HCT116 (cell line): ENCODE data around the gene TNFRSF25. TPM values are rescaled to one million over a fixed set of nuclear protein-coding genes. Genes with fewer than 3 reads are reported as not detected.

ENCODE experiments used
- ATAC-seq: fragments of 200-7000 bp; cut with Tn5 transposase; 2 replicates; pipeline ENCODE4 v1.9.1; 2020; ENCODE audit warnings: mild to moderate bottlenecking, moderate library complexity
- BruUV-seq: library from RNA; stranded (reverse); fragments of 400-500 nt; replicated peaks from 2 replicates; lab custom pipeline; 2021; lab: Mats Ljungman, UMichigan
- CTCF ChIA-PET: fragments of 300-600 bp; sonication (Branson Sonifier 250); formaldehyde crosslinking; loops from one replicate; lab custom pipeline; 2021; ENCODE audit warnings: antibody characterized with exemption; lab: Charles Lee
- POLR2A ChIA-PET: fragments of 300-600, 350-600 bp; sonication (Branson Sonifier 250); formaldehyde crosslinking; loops from one replicate; lab custom pipeline; 2021; ENCODE audit warnings: antibody characterized with exemption; lab: Charles Lee
- RAD21 ChIA-PET, 2 experiments: fragments of 300-600 bp; sonication (Branson Sonifier 250); formaldehyde crosslinking; loops; one replicate each; lab custom pipeline; 2023; ENCODE audit warnings: low total read pairs in 2 of 2; ENCODE audit not compliant: uncharacterized antibody in 2 of 2, unreplicated experiment in 2 of 2, low non-redundant PET in 1 of 2; lab: Charles Lee
- DNase-seq: peaks from one replicate; pipeline ENCODE4 v3.0.0-alpha.2; 2010; ENCODE audit warnings: low read depth, low spot score
- H2AFZ ChIP-seq: fragments of 200-600 bp; shearing (Covaris generic), sonication (generic); 2 replicates; pipeline ENCODE4 v1.6.1; 2017; ENCODE audit warnings: low read depth, mixed run types, mixed read lengths, antibody characterized with exemption, low read length; ENCODE audit not compliant: poor library complexity, severe bottlenecking
- H3K27ac ChIP-seq: 2 replicates; pipeline ENCODE4 v1.5.1; 2012; ENCODE audit warnings: low read depth, low read length
- H3K27me3 ChIP-seq: fragments of 200-600 bp; sonication (generic); 2 replicates; pipeline ENCODE4 v1.6.1; 2016; ENCODE audit warnings: mixed run types, low read length, mixed read lengths; ENCODE audit not compliant: insufficient read depth
- H3K36me3 ChIP-seq, 2 experiments: fragments of 200-500 bp in 1 of 2; fragments of 200-600 bp in 1 of 2; sonication (Bioruptor generic) in 1 of 2; sonication (generic) in 1 of 2; 2 replicates each; pipeline versions ENCODE4 v1.5.1 to v1.6.1; 2014 to 2016; ENCODE audit warnings: low read length in 2 of 2, inconsistent platforms in 1 of 2, mixed read lengths in 1 of 2, mixed run types in 1 of 2; ENCODE audit not compliant: insufficient read depth in 2 of 2, control insufficient read depth in 1 of 2
- H3K4me1 ChIP-seq, 2 experiments: fragments of 200-600 bp in 1 of 2; sonication (generic) in 1 of 2; 2 replicates each; pipeline versions ENCODE4 v1.5.1 to v1.6.1; 2012 to 2017; ENCODE audit warnings: low read length in 2 of 2, inconsistent platforms in 1 of 2, mild to moderate bottlenecking in 1 of 2, mixed read lengths in 1 of 2, mixed run types in 1 of 2, moderate library complexity in 1 of 2; ENCODE audit not compliant: insufficient read depth in 2 of 2, control insufficient read depth in 1 of 2
- H3K4me2 ChIP-seq: fragments of 200-600 bp; sonication (generic); 2 replicates; pipeline ENCODE4 v1.6.1; 2017; ENCODE audit warnings: mixed run types, low read length, mixed read lengths
- H3K4me3 ChIP-seq, 2 experiments: fragments of 200-600 bp in 1 of 2; sonication (generic) in 1 of 2; replicated peaks in 1 of 2; 2 replicates each; pipeline ENCODE4 v1.5.1; 2011 to 2016; ENCODE audit warnings: low read length in 2 of 2, control low read depth in 1 of 2, low read depth in 1 of 2, mild to moderate bottlenecking in 1 of 2, mixed read lengths in 1 of 2, mixed run types in 1 of 2
- H3K79me2 ChIP-seq: fragments of 200-600 bp; sonication (generic); 2 replicates; pipeline ENCODE4 v1.6.1; 2017; ENCODE audit warnings: mild to moderate bottlenecking, mixed run types, low read length, moderate library complexity, mixed read lengths; ENCODE audit not compliant: insufficient read depth
- H3K9ac ChIP-seq: fragments of 200-600 bp; sonication (generic); 2 replicates; pipeline ENCODE4 v1.6.1; 2016; ENCODE audit warnings: low read length, mixed read lengths
- H3K9me2 ChIP-seq: fragments of 200-600 bp; sonication (generic), shearing (Covaris generic); 2 replicates; pipeline ENCODE4 v1.6.1; 2017; ENCODE audit warnings: mixed run types, mild to moderate bottlenecking, moderate library complexity; ENCODE audit not compliant: insufficient read depth
- H3K9me3 ChIP-seq, 2 experiments: fragments of 200-500 bp in 1 of 2; fragments of 200-600 bp in 1 of 2; sonication (Bioruptor generic) in 1 of 2; sonication (generic) in 1 of 2; 2 replicates each; pipeline ENCODE4 v1.6.1; 2014 to 2017; ENCODE audit warnings: low read length in 2 of 2, mixed read lengths in 2 of 2, inconsistent platforms in 1 of 2, low read depth in 1 of 2, mild to moderate bottlenecking in 1 of 2, mixed run types in 1 of 2, moderate library complexity in 1 of 2; ENCODE audit not compliant: control insufficient read depth in 1 of 2, insufficient read depth in 1 of 2
- H4K20me1 ChIP-seq: fragments of 200-600 bp; sonication (generic), shearing (Covaris generic); 2 replicates; pipeline ENCODE4 v1.6.1; 2017; ENCODE audit warnings: mixed run types, mild to moderate bottlenecking, moderate library complexity; ENCODE audit not compliant: insufficient read depth
- ATF3 ChIP-seq: IDR thresholded peaks from 2 replicates; pipeline ENCODE4 v1.6.1; 2012
- CBX3 ChIP-seq: IDR thresholded peaks from 2 replicates; pipeline ENCODE4 v1.6.1; 2012; ENCODE audit warnings: low read depth
- CEBPB ChIP-seq: IDR thresholded peaks from 2 replicates; pipeline ENCODE4 v1.6.1; 2012; ENCODE audit warnings: low read depth
- EGR1 ChIP-seq: IDR thresholded peaks from 2 replicates; pipeline ENCODE4 v1.6.1; 2012; ENCODE audit warnings: low read depth
- ELF1 ChIP-seq: IDR thresholded peaks from 2 replicates; pipeline ENCODE4 v1.6.1; 2012; ENCODE audit warnings: low read depth, borderline replicate concordance
- EZH2 ChIP-seq: fragments of 200-600 bp; sonication (generic); IDR thresholded peaks from 2 replicates; pipeline ENCODE4 v1.6.1; 2017; ENCODE audit warnings: antibody characterized with exemption, mixed run types
- EZH2phosphoT487 ChIP-seq: fragments of 200-600 bp; IDR thresholded peaks from 2 replicates; pipeline ENCODE4 v1.6.1; 2018; ENCODE audit warnings: antibody characterized with exemption, borderline replicate concordance
- FOSL1 ChIP-seq: IDR thresholded peaks from 2 replicates; pipeline ENCODE4 v1.6.1; 2012; ENCODE audit warnings: low read depth
- JUND ChIP-seq: IDR thresholded peaks from 2 replicates; pipeline ENCODE4 v1.6.1; 2012
- POLR2AphosphoS5 ChIP-seq: IDR thresholded peaks from 2 replicates; pipeline ENCODE4 v1.6.1; 2011; ENCODE audit warnings: mild to moderate bottlenecking, low read depth, low read length, moderate library complexity
- REST ChIP-seq: IDR thresholded peaks from 2 replicates; pipeline ENCODE4 v1.6.1; 2012; ENCODE audit warnings: low read depth
- SP1 ChIP-seq: IDR thresholded peaks from 2 replicates; pipeline ENCODE4 v1.6.1; 2012; ENCODE audit warnings: low read depth
- YY1 ChIP-seq: IDR thresholded peaks from 2 replicates; pipeline ENCODE4 v1.6.1; 2011; ENCODE audit warnings: low read length, low read depth, moderate library complexity, mild to moderate bottlenecking; ENCODE audit not compliant: insufficient replicate concordance; ENCODE audit errors: extremely low read depth
- intact Hi-C: fragments of 100-400 bp; cut with micrococcal nuclease; formaldehyde crosslinking; loops from 2 replicates; pipeline ENCODE4 v1.10.0; 2022
- total RNA-seq: library from RNA; stranded (reverse); gene quantifications from one replicate; pipeline ENCODE4 v1.2.1, GENCODE V29; 2021; ENCODE audit not compliant: unreplicated experiment

Gene TNFRSF25
- total RNA-seq, 1 experiment from 2014 or later, result 27.5 TPM

GRCh38 chr1:6495041-6495441, 29.1 kb upstream of the TNFRSF25 start:
- Histone ChIP-seq H4K20me1 (no peaks in the 10 kb centered on the region), H3K4me1 (peaks cover 26 to 60% of the 10 kb centered on the region in 2 experiments), H3K4me3 (no peak overlapping the region), H3K9me2 (no peaks in the 10 kb centered on the region), H3K27me3 (no peaks in the 10 kb centered on the region), H3K9ac (no peak overlapping the region), H2AFZ (no peak overlapping the region), H3K27ac (no peak overlapping the region), H3K4me2 (0 out of 2 replicates have a peak overlapping the region, but pooled peaks have one; percentile 91), H3K36me3 (no peaks in the 10 kb centered on the region), H3K9me3 (no peaks in the 10 kb centered on the region), H3K79me2 (no peaks in the 10 kb centered on the region; the same call in 1 of the 2 replicates)
- no TSS peak for BruUV-seq
- ChIA-PET RAD21 (no interaction called here), CTCF (no interaction called here), POLR2A (no interaction called here)
- DNase-seq (no peak), ATAC-seq (no peak)
- TF ChIP-seq POLR2AphosphoS5 (no peak), ELF1 (no peak), REST (no peak), SP1 (no peak), EZH2 (no peak)
- intact Hi-C loops, result no loop called here

- no TSS peak for BruUV-seq
- ChIA-PET RAD21 (no interaction called here), POLR2A (no interaction called here), CTCF (no interaction called here)
- Histone ChIP-seq H3K9ac (no peak overlapping the region), H3K9me3 (no peaks in the 10 kb centered on the region), H4K20me1 (no peaks in the 10 kb centered on the region), H3K4me1 (peaks cover 27 to 62% of the 10 kb centered on the region in 2 experiments), H3K9me2 (no peaks in the 10 kb centered on the region), H3K4me2 (no peak overlapping the region), H3K4me3 (no peak overlapping the region), H3K36me3 (no peaks in the 10 kb centered on the region), H2AFZ (no peak overlapping the region), H3K79me2 (peaks cover under 1% of the 10 kb centered on the region; the same call in 1 of the 2 replicates), H3K27me3 (no peaks in the 10 kb centered on the region), H3K27ac (no peak overlapping the region)
- DNase-seq, result no peak
- intact Hi-C loops, result no loop called here
- no peak for ATAC-seq
- no peak for TF ChIP-seq FOSL1
- no peak for TF ChIP-seq ELF1
- no peak for TF ChIP-seq JUND
- TF ChIP-seq ATF3, result no peak
- no peak for TF ChIP-seq EZH2
- TF ChIP-seq REST, result no peak
- no peak for TF ChIP-seq CEBPB
- TF ChIP-seq CBX3, result no peak
- no peak for TF ChIP-seq YY1
- TF ChIP-seq EZH2phosphoT487, result no peak
- TF ChIP-seq EGR1, result no peak
These were observed 28.7 kb upstream of the TNFRSF25 start for GRCh38 chr1:6494627-6495026.
